LNCAP (cell line): ENCODE data around the gene STT3B.

ENCODE experiments used
- TF ChIP-seq, protein P1 (sequence below): fragments of 450-650 bp; IDR thresholded peaks from 2 replicates; pipeline ENCODE4 v1.5.1; 2017; ENCODE audit warnings: mild to moderate bottlenecking

The STT3B gene

DNA sequence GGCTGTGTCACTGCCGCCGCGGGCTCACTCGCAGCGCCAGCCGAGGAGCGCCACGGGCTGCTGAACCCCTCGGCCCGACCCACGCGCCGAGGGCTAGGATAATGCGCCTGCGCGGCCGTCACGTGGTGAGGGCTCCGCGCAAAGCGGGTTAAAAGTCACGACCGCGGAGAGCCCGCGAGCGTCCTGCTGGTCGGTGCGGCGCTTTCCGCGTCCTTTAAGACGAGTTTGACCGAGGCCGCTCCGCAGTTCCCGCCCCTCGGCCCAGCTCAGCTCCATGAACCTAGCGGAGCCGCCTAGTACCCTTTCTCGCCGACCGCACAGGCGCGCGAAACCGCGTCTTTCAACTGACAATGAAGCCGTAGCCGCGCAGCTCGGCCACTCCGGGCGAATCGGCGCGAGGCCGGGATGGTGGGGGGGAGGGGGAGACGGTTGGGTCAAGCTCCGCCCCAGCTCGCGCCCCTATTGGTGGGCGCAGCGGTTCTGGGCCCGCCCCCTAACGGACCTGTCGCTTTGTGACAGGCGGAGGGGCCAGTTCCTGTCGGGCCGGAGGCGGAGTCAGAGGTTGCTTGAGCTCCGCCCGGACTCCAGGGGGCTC is 636 bp upstream of the STT3B start:
- TF ChIP-seq, protein P1, sequence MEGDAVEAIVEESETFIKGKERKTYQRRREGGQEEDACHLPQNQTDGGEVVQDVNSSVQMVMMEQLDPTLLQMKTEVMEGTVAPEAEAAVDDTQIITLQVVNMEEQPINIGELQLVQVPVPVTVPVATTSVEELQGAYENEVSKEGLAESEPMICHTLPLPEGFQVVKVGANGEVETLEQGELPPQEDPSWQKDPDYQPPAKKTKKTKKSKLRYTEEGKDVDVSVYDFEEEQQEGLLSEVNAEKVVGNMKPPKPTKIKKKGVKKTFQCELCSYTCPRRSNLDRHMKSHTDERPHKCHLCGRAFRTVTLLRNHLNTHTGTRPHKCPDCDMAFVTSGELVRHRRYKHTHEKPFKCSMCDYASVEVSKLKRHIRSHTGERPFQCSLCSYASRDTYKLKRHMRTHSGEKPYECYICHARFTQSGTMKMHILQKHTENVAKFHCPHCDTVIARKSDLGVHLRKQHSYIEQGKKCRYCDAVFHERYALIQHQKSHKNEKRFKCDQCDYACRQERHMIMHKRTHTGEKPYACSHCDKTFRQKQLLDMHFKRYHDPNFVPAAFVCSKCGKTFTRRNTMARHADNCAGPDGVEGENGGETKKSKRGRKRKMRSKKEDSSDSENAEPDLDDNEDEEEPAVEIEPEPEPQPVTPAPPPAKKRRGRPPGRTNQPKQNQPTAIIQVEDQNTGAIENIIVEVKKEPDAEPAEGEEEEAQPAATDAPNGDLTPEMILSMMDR: no peak; the same call in 1 of the 2 replicates

DNA sequence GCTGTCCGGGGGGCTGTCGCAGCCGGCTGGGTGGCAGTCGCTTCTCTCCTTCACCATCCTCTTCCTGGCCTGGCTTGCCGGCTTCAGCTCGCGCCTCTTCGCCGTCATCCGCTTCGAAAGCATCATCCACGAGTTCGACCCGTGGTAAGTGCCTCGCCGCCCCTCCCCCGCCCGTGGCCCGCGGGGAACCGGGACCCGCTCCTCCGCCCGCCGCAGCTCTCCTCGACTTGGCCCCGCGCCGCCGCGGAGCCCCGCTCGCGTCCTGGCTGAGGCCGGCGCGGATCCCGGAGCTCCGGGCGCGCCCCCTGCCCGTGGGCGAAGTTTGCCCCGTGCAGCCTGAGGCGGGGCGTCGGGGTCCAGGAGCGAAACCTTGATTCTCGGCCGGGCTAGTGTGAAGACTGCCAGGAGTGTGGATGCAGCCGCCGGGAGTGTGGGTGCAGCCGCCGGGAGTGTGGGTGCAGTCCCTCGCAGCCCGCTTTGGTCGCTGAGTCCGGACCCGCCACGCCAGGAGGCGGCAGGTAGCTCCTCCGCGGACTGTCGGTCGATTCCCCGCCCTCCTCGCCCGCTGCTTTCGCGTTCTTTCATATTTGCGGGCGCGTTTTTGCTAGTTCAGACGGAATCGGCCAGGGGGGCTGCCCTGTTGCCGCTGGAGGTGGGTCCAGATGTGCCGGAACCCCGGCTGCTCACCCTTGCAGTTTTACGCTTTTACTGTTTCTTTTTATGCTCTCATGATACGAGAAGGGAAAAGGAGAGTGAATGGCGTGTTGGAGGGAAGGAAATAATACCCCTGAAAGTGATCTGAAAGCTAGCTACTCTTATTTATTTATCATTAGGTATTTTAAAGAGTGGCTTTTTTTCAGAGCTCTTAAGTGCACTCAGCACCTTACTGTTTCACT is 692 bp downstream of the STT3B start:
- TF ChIP-seq, protein P1: peak; percentile 35; the same call in 1 of the 2 replicates

DNA sequence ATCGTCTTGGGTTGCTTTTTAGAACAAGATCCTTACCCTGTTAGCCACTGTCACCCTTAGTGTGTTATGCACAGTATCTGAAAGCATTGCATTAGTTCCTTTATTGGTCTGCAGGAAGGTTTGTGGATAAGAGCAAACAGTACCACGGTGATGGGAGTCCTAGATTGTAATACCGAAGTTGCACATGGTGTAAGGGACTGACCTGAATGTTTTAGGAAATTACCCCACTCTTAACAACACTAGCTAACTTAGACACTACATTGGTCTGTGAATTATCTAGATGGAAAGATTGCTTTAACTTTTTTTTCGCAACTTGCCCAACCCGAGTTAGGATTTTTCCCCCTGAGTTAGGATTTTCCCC is 1.3 kb downstream of the STT3B start:
- TF ChIP-seq, protein P1: no peak

DNA sequence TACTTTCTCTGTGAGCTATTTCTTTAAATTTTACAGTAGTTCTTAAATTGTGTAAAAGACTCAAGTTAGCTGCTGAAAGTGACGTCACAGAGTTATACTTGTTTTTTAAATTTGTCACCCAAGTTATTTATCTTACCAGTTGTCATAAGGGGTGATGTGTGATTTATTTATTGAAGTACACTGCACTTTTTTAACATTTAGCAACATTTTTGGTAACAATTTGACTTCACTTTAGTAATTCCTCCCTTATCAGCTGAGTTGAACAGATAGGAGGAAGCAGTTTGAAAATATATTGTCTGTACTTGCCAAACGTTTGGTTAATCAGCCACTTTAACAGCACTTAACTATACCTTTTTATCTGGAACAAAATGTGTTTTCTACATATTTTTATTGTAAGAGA is 3.8 kb downstream of the STT3B start:
- TF ChIP-seq, protein P1: no peak

DNA sequence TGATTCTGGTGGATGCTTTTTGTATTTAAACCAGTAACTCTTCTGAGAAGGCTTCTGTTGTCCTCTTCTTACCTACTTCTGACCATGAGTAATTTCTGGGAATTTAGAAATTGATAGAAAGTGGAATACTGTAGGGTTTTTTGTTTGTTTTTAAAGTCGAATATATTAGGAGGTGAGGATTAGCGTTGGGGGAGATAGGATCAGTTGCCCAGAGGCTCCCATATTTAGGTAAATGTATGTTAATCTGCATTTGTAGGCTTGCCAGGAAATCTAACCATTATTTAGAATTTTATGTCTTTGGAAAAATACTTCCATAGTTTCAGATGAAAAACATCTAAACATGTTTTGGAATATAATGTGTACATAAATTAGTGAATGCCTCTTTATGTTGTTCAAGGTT is 6.1 kb downstream of the STT3B start:
- TF ChIP-seq, protein P1: no peak

DNA sequence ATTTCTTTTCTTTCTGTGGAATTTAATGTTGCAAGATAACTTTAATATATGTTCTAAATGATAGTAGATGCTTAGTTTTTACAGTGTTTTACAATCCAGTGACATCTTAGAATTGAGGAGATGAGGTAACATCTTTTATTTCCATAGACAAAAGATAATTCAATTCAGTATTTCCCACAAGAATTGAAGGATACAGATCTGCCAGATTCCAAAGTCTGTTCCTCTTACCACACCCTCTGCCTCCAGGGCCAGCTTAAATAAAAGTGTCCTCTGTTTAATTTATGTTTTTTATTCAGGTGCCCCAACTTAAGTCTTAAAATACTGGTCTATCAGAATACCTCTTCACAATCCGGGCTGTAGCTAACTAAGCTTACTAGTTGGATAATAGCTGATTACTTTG is 6.5 kb downstream of the STT3B start:
- TF ChIP-seq, protein P1: no peak

DNA sequence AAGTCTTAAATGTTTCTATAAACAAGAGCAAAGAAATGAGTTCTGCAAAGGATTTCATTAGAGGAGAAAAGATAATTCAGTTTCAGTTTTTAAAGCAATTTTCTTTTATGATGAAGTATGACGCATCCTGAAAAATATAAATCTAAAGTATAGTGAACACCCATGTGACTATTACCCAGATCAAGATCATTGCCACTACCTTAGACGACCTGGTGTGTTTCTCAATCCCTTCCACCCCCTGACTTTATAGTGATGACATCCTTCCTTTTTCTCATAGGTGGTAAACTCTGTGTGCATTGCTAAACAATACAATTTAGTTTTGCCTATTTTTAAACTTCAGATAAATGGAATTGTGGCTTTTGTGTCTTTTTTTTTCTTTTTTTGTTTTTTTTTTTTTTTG is 8.4 kb downstream of the STT3B start:
- TF ChIP-seq, protein P1: no peak
